Mucosa of rectum (tissue), 2 donors: ENCODE results near the gene PHF24.

ENCODE experiments used
- H3K27ac ChIP-seq, 2 donors: one replicate each; pipeline ENCODE4 v1.7.0; 2013; ENCODE audit warnings: inconsistent platforms in 2 of 2, low read depth in 2 of 2, low read length in 2 of 2
- H3K27me3 ChIP-seq, 2 donors: one replicate each; pipeline ENCODE4 v1.7.0; 2013; ENCODE audit warnings: low read length in 2 of 2; ENCODE audit not compliant: control insufficient read depth in 2 of 2, insufficient read depth in 2 of 2
- H3K36me3 ChIP-seq, 2 donors: one replicate each; pipeline ENCODE4 v1.7.0; 2013; ENCODE audit warnings: low read length in 2 of 2; ENCODE audit not compliant: control insufficient read depth in 2 of 2, insufficient read depth in 2 of 2
- H3K4me1 ChIP-seq, 2 donors: one replicate each; pipeline ENCODE4 v1.7.0; 2013; ENCODE audit warnings: low read length in 2 of 2, mild to moderate bottlenecking in 1 of 2; ENCODE audit not compliant: control insufficient read depth in 2 of 2, insufficient read depth in 2 of 2
- H3K4me3 ChIP-seq, 2 donors: one replicate each; pipeline ENCODE4 v1.7.0; 2013; ENCODE audit warnings: low read length in 2 of 2
- H3K9ac ChIP-seq, 2 donors: one replicate each; pipeline ENCODE4 v1.7.0; 2013; ENCODE audit warnings: low read length in 2 of 2, low read depth in 1 of 2, mild to moderate bottlenecking in 1 of 2
- H3K9me3 ChIP-seq, 2 donors: one replicate each; pipeline ENCODE4 v1.7.0; 2013; ENCODE audit warnings: low read length in 2 of 2; ENCODE audit not compliant: control insufficient read depth in 2 of 2
- donor health status: healthy.
- donor health status: Normal muscosa, but diverticular disease.

PHF24 gene

GRCh38 chr9:34982361-34982760, 24.3 kb downstream of the PHF24 start:
- Histone ChIP-seq H3K36me3 (no peaks in the 10 kb centered on the region), H3K9ac (no peak overlapping the region), H3K27me3 (no peaks in the 10 kb centered on the region), H3K9me3 (no peaks in the 10 kb centered on the region), H3K27ac (no peak overlapping the region), H3K4me1 (no peaks in the 10 kb centered on the region), H3K4me3 (no peak overlapping the region)

GRCh38 chr9:34983209-34983608, 25.1 kb downstream of the PHF24 start:
- H3K4me3 ChIP-seq = no peak overlapping the region
- no peak overlapping the region for H3K9ac ChIP-seq
- H3K27ac ChIP-seq = no peak overlapping the region
- H3K4me1 ChIP-seq = no peaks in the 10 kb centered on the region
- H3K36me3 ChIP-seq = no peaks in the 10 kb centered on the region
- H3K9me3 ChIP-seq = no peaks in the 10 kb centered on the region
- no peaks in the 10 kb centered on the region for H3K27me3 ChIP-seq

GRCh38 chr9:34984049-34984448, 26.0 kb downstream of the PHF24 start:
- no peaks in the 10 kb centered on the region for H3K9me3 ChIP-seq
- H3K9ac ChIP-seq = no peak overlapping the region
- no peaks in the 10 kb centered on the region for H3K4me1 ChIP-seq
- no peak overlapping the region for H3K4me3 ChIP-seq
- no peak overlapping the region for H3K27ac ChIP-seq
- no peaks in the 10 kb centered on the region for H3K36me3 ChIP-seq
- no peaks in the 10 kb centered on the region for H3K27me3 ChIP-seq

- Histone ChIP-seq H3K36me3 (no peaks in the 10 kb centered on the region), H3K27ac (no peak overlapping the region), H3K27me3 (no peaks in the 10 kb centered on the region), H3K9me3 (no peaks in the 10 kb centered on the region), H3K9ac (no peak overlapping the region), H3K4me3 (no peak overlapping the region), H3K4me1 (peaks cover 4% of the 10 kb centered on the region in 2 donors)
Observed at GRCh38 chr9:34985311-34985899, 27.3 kb downstream of the PHF24 start.

- no peak overlapping the region for H3K4me3 ChIP-seq
- H3K27ac ChIP-seq = no peak overlapping the region
Observed at GRCh38 chr9:34986540-34987047, 28.5 kb downstream of the PHF24 start.

GRCh38 chr9:34987160-34987901, 29.2 kb downstream of the PHF24 start:
- no peak overlapping the region for H3K27ac ChIP-seq
- no peak overlapping the region for H3K4me3 ChIP-seq
- H3K4me1 ChIP-seq = peaks cover 8 to 10% of the 10 kb centered on the region in 2 donors
- no peaks in the 10 kb centered on the region for H3K36me3 ChIP-seq
- H3K27me3 ChIP-seq = no peaks in the 10 kb centered on the region
- H3K9ac ChIP-seq = no peak overlapping the region
- H3K9me3 ChIP-seq = no peaks in the 10 kb centered on the region

More at GRCh38 chr9:34986540-34987047, 28.5 kb downstream of the PHF24 start:
- Histone ChIP-seq H3K9ac (no peak overlapping the region), H3K4me1 (peaks cover 5 to 6% of the 10 kb centered on the region in 2 donors), H3K36me3 (no peaks in the 10 kb centered on the region), H3K27me3 (no peaks in the 10 kb centered on the region), H3K9me3 (no peaks in the 10 kb centered on the region)

- peaks cover 11 to 16% of the 10 kb centered on the region in 2 donors for H3K4me1 ChIP-seq
Observed at GRCh38 chr9:34988218-34989002, 30.3 kb downstream of the PHF24 start.

GRCh38 chr9:34989003-34989945, 31.2 kb downstream of the PHF24 start, which contains the start of gene DNAJB5:
DNAJB5 (plus strand) TSS chr9:34989745; CDS start chr9:34990631, 886 bp downstream.
- no peaks in the 10 kb centered on the region for H3K9me3 ChIP-seq
- peaks cover 14 to 16% of the 10 kb centered on the region in 2 donors for H3K4me1 ChIP-seq
- H3K4me3 ChIP-seq = peak within 1 kb of the TSS; percentile 82 to 84
- H3K9ac ChIP-seq = peak within 1 kb of the TSS; percentile 60 to 73
- H3K36me3 ChIP-seq = no peaks in the 10 kb centered on the region
- no peaks in the 10 kb centered on the region for H3K27me3 ChIP-seq
- H3K27ac ChIP-seq = peak within 1 kb of the TSS; percentile 72 to 83

More at GRCh38 chr9:34988218-34989002, 30.3 kb downstream of the PHF24 start:
- no peaks in the 10 kb centered on the region for H3K9me3 ChIP-seq
- no peaks in the 10 kb centered on the region for H3K36me3 ChIP-seq
- peak overlapping the region; percentile 45 to 64 for H3K27ac ChIP-seq
- no peaks in the 10 kb centered on the region for H3K27me3 ChIP-seq
- H3K4me3 ChIP-seq = peak overlapping the region; percentile 82 to 84
- peak overlapping the region; percentile 60 to 71 for H3K9ac ChIP-seq

- no peaks in the 10 kb centered on the region for H3K27me3 ChIP-seq
- H3K4me3 ChIP-seq = peak overlapping the region; percentile 76 to 82
- H3K27ac ChIP-seq = peak overlapping the region; percentile 72 to 83
- no peaks in the 10 kb centered on the region for H3K9me3 ChIP-seq
- H3K36me3 ChIP-seq = no peaks in the 10 kb centered on the region
- peaks cover 14 to 16% of the 10 kb centered on the region in 2 donors for H3K4me1 ChIP-seq
- H3K9ac ChIP-seq = peak overlapping the region; percentile 52 to 73
Observed at GRCh38 chr9:34989946-34990635, 32.0 kb downstream of the PHF24 start.
